Fibroblast of lung (primary cell): ENCODE measurements around the gene STPG1. TPM values are rescaled to one million over a fixed set of nuclear protein-coding genes. Genes with fewer than 3 reads are reported as not detected.

ENCODE experiments used
- DNase-seq, 2 donors: peaks; one replicate each; pipeline versions ENCODE4 v3.0.0 to v3.0.0-alpha.2; 2010; ENCODE audit warnings: low read depth in 2 of 2
- H2AFZ ChIP-seq: 2 replicates; pipeline ENCODE4 v1.5.1; 2012; ENCODE audit warnings: low read length, control low read depth, inconsistent platforms
- H3K27ac ChIP-seq: 2 replicates; pipeline ENCODE4 v1.5.1; 2011; ENCODE audit warnings: low read length, control low read depth; ENCODE audit not compliant: insufficient read depth
- H3K27me3 ChIP-seq: 2 replicates; pipeline ENCODE4 v1.5.1; 2011; ENCODE audit warnings: mild to moderate bottlenecking, low read length; ENCODE audit not compliant: control insufficient read depth, insufficient read depth
- H3K36me3 ChIP-seq: 2 replicates; pipeline ENCODE4 v1.5.1; 2011; ENCODE audit warnings: low read length; ENCODE audit not compliant: control insufficient read depth, insufficient read depth
- H3K4me1 ChIP-seq: 2 replicates; pipeline ENCODE4 v1.5.1; 2011; ENCODE audit warnings: low read length; ENCODE audit not compliant: control insufficient read depth, insufficient read depth; ENCODE audit errors: extremely low read depth
- H3K4me2 ChIP-seq: 2 replicates; pipeline ENCODE4 v1.5.1; 2011; ENCODE audit warnings: low read length, control low read depth; ENCODE audit not compliant: insufficient read depth; ENCODE audit errors: extremely low read depth
- H3K4me3 ChIP-seq, 4 experiments: fragments of 200-600 bp in 1 of 4; sonication (generic) in 1 of 4; replicated peaks in 1 of 4; 2 replicates each; pipeline ENCODE4 v1.5.1; 2011 to 2016; ENCODE audit warnings: low read length in 4 of 4, low read depth in 3 of 4, mild to moderate bottlenecking in 3 of 4, control low read depth in 2 of 4, inconsistent platforms in 1 of 4, mixed read lengths in 1 of 4; ENCODE audit not compliant: insufficient read depth in 1 of 4; ENCODE audit errors: control extremely low read depth in 1 of 4
- H3K79me2 ChIP-seq: 2 replicates; pipeline ENCODE4 v1.5.1; 2012; ENCODE audit warnings: mild to moderate bottlenecking, low read length, inconsistent platforms; ENCODE audit not compliant: control insufficient read depth, insufficient read depth
- H3K9ac ChIP-seq: 2 replicates; pipeline ENCODE4 v1.5.1; 2011; ENCODE audit warnings: mild to moderate bottlenecking, low read length, control low read depth; ENCODE audit not compliant: insufficient read depth
- H3K9me3 ChIP-seq: 2 replicates; pipeline ENCODE4 v1.5.1; 2012; ENCODE audit warnings: low read depth, low read length; ENCODE audit not compliant: control insufficient read depth, insufficient read depth
- H4K20me1 ChIP-seq: 2 replicates; pipeline ENCODE4 v1.5.1; 2011; ENCODE audit warnings: low read length; ENCODE audit not compliant: control insufficient read depth, insufficient read depth; ENCODE audit errors: extremely low read depth
- EZH2 ChIP-seq: IDR thresholded peaks from 2 replicates; pipeline ENCODE4 v1.5.1; 2012; ENCODE audit warnings: low read length, control low read depth, mild to moderate bottlenecking; ENCODE audit errors: missing control alignments
- polyA plus RNA-seq, 2 donors: library from polyadenylated mRNA; depleted of rRNA in 1 of 2; stranded (reverse) in 1 of 2; unstranded in 1 of 2; fragments of >200 nt; gene quantifications; 2 replicates each; pipeline ENCODE4 v1.2.1, GENCODE V29; 2011 to 2012; ENCODE audit warnings: missing spikeins in 1 of 2
- total RNA-seq: library from RNA; depleted of rRNA; stranded (reverse); fragments of >200 nt; gene quantifications from 2 replicates; pipeline ENCODE4 v1.2.1, GENCODE V29; 2014
- TF ChIP-seq, protein P1 (sequence below), 2 donors: IDR thresholded peaks in 1 of 2; conservative IDR thresholded peaks in 1 of 2; 1 replicate in 1 of 2; 2 replicates in 1 of 2; pipeline ENCODE4 v1.5.1; 2011 to 2012; ENCODE audit warnings: low read length in 2 of 2, control low read depth in 1 of 2, inconsistent platforms in 1 of 2, low read depth in 1 of 2, mild to moderate bottlenecking in 1 of 2

The STPG1 gene
- total and polyA plus RNA-seq, 2 donors (not counting 1 experiment from before 2014, with no cell fraction given): 7.9 to 8.5 TPM

DNA sequence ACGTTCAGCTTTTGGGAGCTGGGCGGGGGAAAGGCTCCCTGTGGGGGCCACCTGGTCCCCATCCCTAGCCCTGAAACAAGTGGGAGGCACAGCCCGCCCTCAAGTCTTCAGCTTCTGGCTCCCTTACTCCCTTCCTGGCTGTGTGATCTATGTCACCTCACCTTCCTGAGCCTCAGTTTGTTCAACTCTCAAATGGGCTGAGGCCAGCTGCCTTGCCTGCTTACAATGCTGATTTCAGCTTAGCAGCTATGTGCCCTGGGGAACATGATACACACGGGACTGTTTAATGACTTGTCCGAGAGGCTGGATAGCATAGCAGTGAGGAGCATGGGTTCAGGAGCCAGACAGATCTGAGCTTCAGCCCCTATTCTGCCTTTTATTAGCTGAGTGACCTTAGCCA is 75.1 kb downstream of the STPG1 start:
- no peaks in the 10 kb centered on the region for H3K79me2 ChIP-seq
- TF ChIP-seq EZH2: no peak
- H3K27me3 ChIP-seq: peaks cover 10% of the 10 kb centered on the region
- no peak for DNase-seq
- no peaks in the 10 kb centered on the region for H3K36me3 ChIP-seq
- no peaks in the 10 kb centered on the region for H3K9me3 ChIP-seq
- no peaks in the 10 kb centered on the region for H3K4me1 ChIP-seq
- no peak overlapping the region for H3K27ac ChIP-seq
- no peak overlapping the region for H3K4me3 ChIP-seq
- H3K4me2 ChIP-seq: no peak overlapping the region
- H2AFZ ChIP-seq: no peak overlapping the region
- H3K9ac ChIP-seq: no peak overlapping the region
- H4K20me1 ChIP-seq: no peaks in the 10 kb centered on the region

DNA sequence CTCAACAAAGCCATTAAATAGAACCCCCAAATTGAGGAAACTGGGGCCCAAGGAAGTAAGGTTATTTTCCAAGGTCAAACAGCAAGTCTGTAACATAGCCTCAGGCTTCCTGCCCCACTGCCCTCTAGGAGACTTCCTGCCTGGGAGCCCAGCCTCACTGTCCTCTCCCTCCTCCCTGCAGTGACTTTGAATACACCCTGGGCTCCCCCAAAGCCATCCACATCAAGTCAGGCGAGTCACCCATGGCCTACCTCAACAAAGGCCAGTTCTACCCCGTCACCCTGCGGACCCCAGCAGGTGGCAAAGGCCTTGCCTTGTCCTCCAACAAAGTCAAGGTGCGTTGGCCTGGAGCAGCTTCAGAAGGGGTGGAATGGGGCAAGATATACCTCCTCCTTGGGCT is 76.1 kb downstream of the STPG1 start:
- no peak overlapping the region for H2AFZ ChIP-seq
- no peaks in the 10 kb centered on the region for H3K9me3 ChIP-seq
- peaks cover 10% of the 10 kb centered on the region for H3K27me3 ChIP-seq
- no peak overlapping the region for H3K4me3 ChIP-seq
- no peak for DNase-seq
- TF ChIP-seq, protein P1, sequence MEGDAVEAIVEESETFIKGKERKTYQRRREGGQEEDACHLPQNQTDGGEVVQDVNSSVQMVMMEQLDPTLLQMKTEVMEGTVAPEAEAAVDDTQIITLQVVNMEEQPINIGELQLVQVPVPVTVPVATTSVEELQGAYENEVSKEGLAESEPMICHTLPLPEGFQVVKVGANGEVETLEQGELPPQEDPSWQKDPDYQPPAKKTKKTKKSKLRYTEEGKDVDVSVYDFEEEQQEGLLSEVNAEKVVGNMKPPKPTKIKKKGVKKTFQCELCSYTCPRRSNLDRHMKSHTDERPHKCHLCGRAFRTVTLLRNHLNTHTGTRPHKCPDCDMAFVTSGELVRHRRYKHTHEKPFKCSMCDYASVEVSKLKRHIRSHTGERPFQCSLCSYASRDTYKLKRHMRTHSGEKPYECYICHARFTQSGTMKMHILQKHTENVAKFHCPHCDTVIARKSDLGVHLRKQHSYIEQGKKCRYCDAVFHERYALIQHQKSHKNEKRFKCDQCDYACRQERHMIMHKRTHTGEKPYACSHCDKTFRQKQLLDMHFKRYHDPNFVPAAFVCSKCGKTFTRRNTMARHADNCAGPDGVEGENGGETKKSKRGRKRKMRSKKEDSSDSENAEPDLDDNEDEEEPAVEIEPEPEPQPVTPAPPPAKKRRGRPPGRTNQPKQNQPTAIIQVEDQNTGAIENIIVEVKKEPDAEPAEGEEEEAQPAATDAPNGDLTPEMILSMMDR (conservative IDR thresholded peaks at IDR 0.05 in 1 of 2, IDR thresholded peaks at IDR 0.05 in 1 of 2; ENCODE audit: low read depth in 1 of 2, low read length in 2 of 2): no peak
- TF ChIP-seq EZH2: no peak
- H3K79me2 ChIP-seq: no peaks in the 10 kb centered on the region
- H4K20me1 ChIP-seq: no peaks in the 10 kb centered on the region
- H3K27ac ChIP-seq: no peak overlapping the region
- no peaks in the 10 kb centered on the region for H3K4me1 ChIP-seq
- no peak overlapping the region for H3K9ac ChIP-seq
- H3K36me3 ChIP-seq: no peaks in the 10 kb centered on the region
- H3K4me2 ChIP-seq: no peak overlapping the region

DNA sequence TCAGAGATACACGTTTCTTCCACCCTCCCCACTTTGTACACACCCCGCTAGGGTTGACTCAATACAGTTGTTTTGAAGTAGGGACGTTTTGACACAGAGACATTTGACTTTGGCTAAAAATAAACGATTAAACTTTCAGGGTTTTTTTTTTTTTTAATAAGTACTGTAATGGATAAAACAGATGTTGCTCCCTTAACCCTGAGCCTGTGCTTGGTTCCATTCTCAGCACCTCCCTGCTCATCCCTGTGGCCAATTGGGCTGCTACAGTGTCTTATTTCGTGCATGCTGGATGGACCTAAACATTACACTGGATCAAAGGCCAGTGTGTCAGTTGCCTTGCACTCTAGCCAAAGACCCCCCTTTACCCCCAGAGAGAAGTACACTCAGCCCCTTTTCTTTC is 77.5 kb downstream of the STPG1 start:
- Histone ChIP-seq H2AFZ (no peak overlapping the region), H3K4me2 (no peak overlapping the region), H4K20me1 (no peaks in the 10 kb centered on the region), H3K36me3 (no peaks in the 10 kb centered on the region), H3K9ac (no peak overlapping the region), H3K27me3 (peaks cover 10% of the 10 kb centered on the region), H3K4me1 (no peaks in the 10 kb centered on the region), H3K79me2 (no peaks in the 10 kb centered on the region), H3K4me3 (no peak overlapping the region), H3K9me3 (no peaks in the 10 kb centered on the region), H3K27ac (no peak overlapping the region)
- TF ChIP-seq, protein P1 (conservative IDR thresholded peaks at IDR 0.05 in 1 of 2, IDR thresholded peaks at IDR 0.05 in 1 of 2; ENCODE audit: low read depth in 1 of 2, low read length in 2 of 2): no peak
- no peak for TF ChIP-seq EZH2
- DNase-seq: no peak
